NCI-H748 (cell line): ENCODE results near the gene HLA-DQB2.
"Not testable (repeated sequence)": the region's sequence is repeated elsewhere in the genome, so short reads cannot be mapped to it uniquely, and the experiment has no call there.

ENCODE experiments used
- DNase-seq: peaks from one replicate; lab custom pipeline; 2025; ENCODE audit not compliant: unreplicated experiment; lab: John Stamatoyannopoulos, UW

Gene HLA-DQB2

GRCh38 chr6:32763421-32763820 lies at the start of gene HLA-DQB2:
Gene HLA-DQB2, minus strand, starts transcription at chr6:32763532. Its CDS starts 62 bp downstream, at chr6:32763470.
- no peak for DNase-seq

GRCh38 chr6:32809171-32809570 lies 45.8 kb upstream of the HLA-DQB2 start:
- DNase-seq, result no peak

- peak; percentile 21 for DNase-seq
Measured at GRCh38 chr6:32807020-32807580, 43.8 kb upstream of the HLA-DQB2 start.

- not testable (repeated sequence) for DNase-seq
Measured at GRCh38 chr6:32805404-32805803, 42.1 kb upstream of the HLA-DQB2 start.

GRCh38 chr6:32803416-32803815 lies 40.1 kb upstream of the HLA-DQB2 start:
- DNase-seq, result no peak

GRCh38 chr6:32799740-32800139 lies 36.4 kb upstream of the HLA-DQB2 start:
- DNase-seq, result no peak

- no peak for DNase-seq
Measured at GRCh38 chr6:32799168-32799567, 35.8 kb upstream of the HLA-DQB2 start.

- peak; percentile 69 for DNase-seq
Measured at GRCh38 chr6:32796848-32797776, 33.8 kb upstream of the HLA-DQB2 start.

- DNase-seq, result no peak
Measured at GRCh38 chr6:32794510-32794909, 31.2 kb upstream of the HLA-DQB2 start.

- no peak for DNase-seq
Measured at GRCh38 chr6:32792901-32793435, 29.6 kb upstream of the HLA-DQB2 start.

- no peak for DNase-seq
Measured at GRCh38 chr6:32790306-32790705, 27.0 kb upstream of the HLA-DQB2 start.

- DNase-seq, result peak; percentile 54
Measured at GRCh38 chr6:32785781-32786533, 22.6 kb upstream of the HLA-DQB2 start.

- DNase-seq, result not testable (repeated sequence)
Measured at GRCh38 chr6:32782923-32783322, 19.6 kb upstream of the HLA-DQB2 start.

- no peak for DNase-seq
Measured at GRCh38 chr6:32779036-32779435, 15.7 kb upstream of the HLA-DQB2 start.

GRCh38 chr6:32775071-32775470 lies 11.7 kb upstream of the HLA-DQB2 start:
- no peak for DNase-seq

- no peak for DNase-seq
Measured at GRCh38 chr6:32774426-32774825, 11.1 kb upstream of the HLA-DQB2 start.

- no peak for DNase-seq
Measured at GRCh38 chr6:32772656-32773055, 9.3 kb upstream of the HLA-DQB2 start.

- DNase-seq, result no peak
Measured at GRCh38 chr6:32764048-32764447, 716 bp upstream of the HLA-DQB2 start.

- no peak for DNase-seq
Measured at GRCh38 chr6:32761548-32761947, 1.8 kb downstream of the HLA-DQB2 start.

GRCh38 chr6:32761072-32761471 lies 2.3 kb downstream of the HLA-DQB2 start:
- DNase-seq, result no peak

- DNase-seq, result no peak
Measured at GRCh38 chr6:32759669-32760068, 3.7 kb downstream of the HLA-DQB2 start.
